Mucosa of descending colon (tissue), 3 donors: ENCODE measurements around the gene LTB. TPM values are rescaled to one million over a fixed set of nuclear protein-coding genes. Genes with fewer than 3 reads are reported as not detected.

Experiments
- ATAC-seq: fragments of 200-7000 bp; cut with Tn5 transposase; one replicate; pipeline ENCODE4 v1.9.1; 2020; ENCODE audit warnings: mild to moderate bottlenecking, moderate library complexity
- DNase-seq, 3 donors: peaks; one replicate each; pipeline ENCODE4 v3.0.0-alpha.2; 2020
- H3K36me3 ChIP-seq: fragments of 200-600 bp; one replicate; pipeline ENCODE4 v1.8.0; 2021; ENCODE audit warnings: low read depth, mild to moderate bottlenecking
- H3K4me1 ChIP-seq: fragments of 200-600 bp; one replicate; pipeline ENCODE4 v1.8.0; 2021; ENCODE audit warnings: low read depth, mild to moderate bottlenecking
- H3K4me3 ChIP-seq: fragments of 200-600 bp; one replicate; pipeline ENCODE4 v1.8.0; 2021; ENCODE audit warnings: mild to moderate bottlenecking
- H3K9me3 ChIP-seq: fragments of 200-600 bp; one replicate; pipeline ENCODE4 v1.8.0; 2021; ENCODE audit warnings: mild to moderate bottlenecking
- CTCF ChIP-seq: fragments of 200-600 bp; IDR thresholded peaks from one replicate; pipeline ENCODE4 v1.8.0; 2022; ENCODE audit warnings: antibody characterized with exemption, mild to moderate bottlenecking
- intact Hi-C, 2 donors: fragments of 100-400 bp; cut with DNase I in 1 of 2; cut with micrococcal nuclease in 1 of 2; formaldehyde crosslinking; loops; one replicate each; pipeline versions ENCODE4 v1.11.0 to v1.11.1; 2022; cut with DNase I, micrococcal nuclease
- total RNA-seq, 3 donors: library from RNA; stranded (reverse); fragmentation: NEBNext Ultra II Directional in 2 of 3; extraction: Animal tissue kit (Norgen Biotek cat#: 25700) in 2 of 3; gene quantifications; one replicate each; pipeline versions ENCODE4 v1.2.1 to v1.2.4, GENCODE V29; 2021 to 2023
- donor health status: DM: no; HTN: no; CAD: no; lungs with moderate emphysema.
- donor health status: DM: no; HTN: no; CAD: no.
- donor health status: DM: no; HTN: yes; CAD: no.

The LTB gene
- total RNA-seq, 3 donors from 2014 or later, result 2.1 to 3.4 (median 2.2) TPM

DNA sequence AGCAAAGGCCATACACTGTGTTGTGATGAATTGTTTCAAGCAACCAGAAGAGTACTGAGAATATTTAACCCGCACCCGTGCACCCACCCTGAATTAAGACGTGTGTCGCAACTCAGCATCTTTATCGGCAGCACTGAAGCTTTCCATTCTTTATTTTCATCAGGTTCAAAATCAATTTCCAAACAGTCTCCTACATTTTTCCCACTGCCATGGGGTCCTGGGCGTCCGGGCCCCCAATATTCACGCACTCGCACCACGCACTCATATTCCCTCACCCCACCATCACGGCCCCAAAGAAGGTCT, 1.8 kb downstream of the LTB start:
- ATAC-seq, result no peak

GRCh38 chr6:31579546-31580437, 2.4 kb downstream of the LTB start:
- Histone ChIP-seq H3K9me3 (no peaks in the 10 kb centered on the region), H3K4me1 (peaks cover 5% of the 10 kb centered on the region), H3K4me3 (no peak overlapping the region), H3K36me3 (no peaks in the 10 kb centered on the region)
- TF ChIP-seq CTCF, result no peak
- intact Hi-C loops, result no loop called here
- ATAC-seq (no peak), DNase-seq (no peak)

More for the DNA sequence above, 1.8 kb downstream of the LTB start:
- no peak for TF ChIP-seq CTCF
- no peaks in the 10 kb centered on the region for H3K36me3 ChIP-seq
- no peak overlapping the region for H3K4me3 ChIP-seq
- intact Hi-C loops, result no loop called here
- H3K9me3 ChIP-seq, result no peaks in the 10 kb centered on the region
- no peak for DNase-seq
- peaks cover 5% of the 10 kb centered on the region for H3K4me1 ChIP-seq

GRCh38 chr6:31579119-31579505, 3.1 kb downstream of the LTB start:
- ATAC-seq (no peak), DNase-seq (no peak)
- no peak overlapping the region for H3K4me3 ChIP-seq
- intact Hi-C loops, result no loop called here
- no peaks in the 10 kb centered on the region for H3K36me3 ChIP-seq
- no peaks in the 10 kb centered on the region for H3K9me3 ChIP-seq
- no peak for TF ChIP-seq CTCF
- peaks cover 5% of the 10 kb centered on the region for H3K4me1 ChIP-seq

DNA sequence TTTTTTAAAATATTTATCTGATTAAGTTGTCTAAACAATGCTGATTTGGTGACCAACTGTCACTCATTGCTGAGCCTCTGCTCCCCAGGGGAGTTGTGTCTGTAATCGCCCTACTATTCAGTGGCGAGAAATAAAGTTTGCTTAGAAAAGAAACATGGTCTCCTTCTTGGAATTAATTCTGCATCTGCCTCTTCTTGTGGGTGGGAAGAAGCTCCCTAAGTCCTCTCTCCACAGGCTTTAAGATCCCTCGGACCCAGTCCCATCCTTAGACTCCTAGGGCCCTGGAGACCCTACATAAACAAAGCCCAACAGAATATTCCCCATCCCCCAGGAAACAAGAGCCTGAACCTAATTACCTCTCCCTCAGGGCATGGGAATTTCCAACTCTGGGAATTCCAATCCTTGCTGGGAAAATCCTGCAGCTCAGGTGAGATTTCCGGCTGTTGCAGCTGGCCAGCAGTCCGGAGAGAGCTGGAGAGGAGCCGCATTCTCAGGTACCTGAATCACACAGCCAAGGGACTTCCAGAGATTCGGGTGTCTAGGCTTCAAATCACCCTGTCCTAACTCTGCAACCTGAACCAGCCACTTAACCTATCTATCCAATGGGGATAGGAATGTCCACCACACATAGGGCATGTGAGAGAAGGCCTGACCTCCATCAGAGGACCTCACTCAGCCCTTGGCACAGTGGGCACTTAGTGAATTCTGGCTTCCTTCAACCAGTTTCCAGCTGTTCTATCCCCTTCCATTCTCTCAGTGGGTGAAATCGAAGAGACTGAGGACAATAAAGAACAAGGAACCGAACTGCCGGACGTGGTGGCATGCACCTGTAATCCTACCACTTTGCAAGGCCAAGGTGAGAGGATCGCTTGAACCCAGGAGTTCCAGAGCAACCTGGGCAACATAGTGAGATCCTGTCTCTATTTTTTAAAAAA, 3.8 kb downstream of the LTB start:
- ATAC-seq (no peak), DNase-seq (no peak)
- Histone ChIP-seq H3K9me3 (no peaks in the 10 kb centered on the region), H3K36me3 (no peaks in the 10 kb centered on the region), H3K4me3 (no peak overlapping the region), H3K4me1 (peaks cover 5% of the 10 kb centered on the region)
- intact Hi-C loops, result no loop called here
- no peak for TF ChIP-seq CTCF

DNA sequence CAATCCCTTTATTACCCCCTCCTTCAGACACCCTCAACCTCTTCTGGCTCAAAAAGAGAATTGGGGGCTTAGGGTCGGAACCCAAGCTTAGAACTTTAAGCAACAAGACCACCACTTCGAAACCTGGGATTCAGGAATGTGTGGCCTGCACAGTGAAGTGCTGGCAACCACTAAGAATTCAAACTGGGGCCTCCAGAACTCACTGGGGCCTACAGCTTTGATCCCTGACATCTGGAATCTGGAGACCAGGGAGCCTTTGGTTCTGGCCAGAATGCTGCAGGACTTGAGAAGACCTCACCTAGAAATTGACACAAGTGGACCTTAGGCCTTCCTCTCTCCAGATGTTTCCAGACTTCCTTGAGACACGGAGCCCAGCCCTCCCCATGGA, 4.7 kb downstream of the LTB start:
- peaks cover 5% of the 10 kb centered on the region for H3K4me1 ChIP-seq
- H3K4me3 ChIP-seq, result no peak overlapping the region
- H3K36me3 ChIP-seq, result no peaks in the 10 kb centered on the region
- ATAC-seq (no peak), DNase-seq (no peak)
- no peak for TF ChIP-seq CTCF
- H3K9me3 ChIP-seq, result no peaks in the 10 kb centered on the region
- intact Hi-C loops, result no loop called here
